GM10847 (cell line): ENCODE measurements around the gene SMURF2.

Source experiments
- POLR2A ChIP-seq: IDR thresholded peaks from 2 replicates; pipeline ENCODE4 v1.6.1; 2011; ENCODE audit not compliant: insufficient read length; ENCODE audit errors: extremely low read depth

The SMURF2 gene

GRCh38 chr17:64682261-64683181, 20.4 kb upstream of the SMURF2 start:
- TF ChIP-seq POLR2A, result no peak

- TF ChIP-seq POLR2A, result no peak
Measured at GRCh38 chr17:64679710-64680216, 17.7 kb upstream of the SMURF2 start.

GRCh38 chr17:64676763-64677162, 14.7 kb upstream of the SMURF2 start:
- no peak for TF ChIP-seq POLR2A

- no peak for TF ChIP-seq POLR2A
Measured at GRCh38 chr17:64662774-64663367, 764 bp upstream of the SMURF2 start.

- no peak for TF ChIP-seq POLR2A
Measured at GRCh38 chr17:64661726-64661975, 456 bp downstream of the SMURF2 start.

- TF ChIP-seq POLR2A, result no peak
Measured at GRCh38 chr17:64658931-64659330, 3.2 kb downstream of the SMURF2 start.

- no peak for TF ChIP-seq POLR2A
Measured at GRCh38 chr17:64657610-64658125, 4.4 kb downstream of the SMURF2 start.

- TF ChIP-seq POLR2A, result no peak
Measured at GRCh38 chr17:64655704-64656103, 6.4 kb downstream of the SMURF2 start.

GRCh38 chr17:64653985-64654355, 8.1 kb downstream of the SMURF2 start:
- no peak for TF ChIP-seq POLR2A

GRCh38 chr17:64653325-64653984, 8.7 kb downstream of the SMURF2 start:
- TF ChIP-seq POLR2A, result no peak

- TF ChIP-seq POLR2A, result no peak
Measured at GRCh38 chr17:64651889-64652288, 10.2 kb downstream of the SMURF2 start.

GRCh38 chr17:64648234-64648633, 13.9 kb downstream of the SMURF2 start:
- TF ChIP-seq POLR2A, result no peak

GRCh38 chr17:64647817-64648216, 14.3 kb downstream of the SMURF2 start:
- TF ChIP-seq POLR2A, result no peak

GRCh38 chr17:64639516-64639915, 22.6 kb downstream of the SMURF2 start:
- no peak for TF ChIP-seq POLR2A

- no peak for TF ChIP-seq POLR2A
Measured at GRCh38 chr17:64638552-64639203, 23.4 kb downstream of the SMURF2 start.
